NCI-H2107 (cell line): ENCODE data around the gene C1QTNF9.
"Not testable (repeated sequence)": the region's sequence is repeated elsewhere in the genome, so short reads cannot be mapped to it uniquely, and the experiment has no call there.

Source experiments
- DNase-seq: peaks from one replicate; lab custom pipeline; 2025; lab: John Stamatoyannopoulos, UW

Gene C1QTNF9

DNA sequence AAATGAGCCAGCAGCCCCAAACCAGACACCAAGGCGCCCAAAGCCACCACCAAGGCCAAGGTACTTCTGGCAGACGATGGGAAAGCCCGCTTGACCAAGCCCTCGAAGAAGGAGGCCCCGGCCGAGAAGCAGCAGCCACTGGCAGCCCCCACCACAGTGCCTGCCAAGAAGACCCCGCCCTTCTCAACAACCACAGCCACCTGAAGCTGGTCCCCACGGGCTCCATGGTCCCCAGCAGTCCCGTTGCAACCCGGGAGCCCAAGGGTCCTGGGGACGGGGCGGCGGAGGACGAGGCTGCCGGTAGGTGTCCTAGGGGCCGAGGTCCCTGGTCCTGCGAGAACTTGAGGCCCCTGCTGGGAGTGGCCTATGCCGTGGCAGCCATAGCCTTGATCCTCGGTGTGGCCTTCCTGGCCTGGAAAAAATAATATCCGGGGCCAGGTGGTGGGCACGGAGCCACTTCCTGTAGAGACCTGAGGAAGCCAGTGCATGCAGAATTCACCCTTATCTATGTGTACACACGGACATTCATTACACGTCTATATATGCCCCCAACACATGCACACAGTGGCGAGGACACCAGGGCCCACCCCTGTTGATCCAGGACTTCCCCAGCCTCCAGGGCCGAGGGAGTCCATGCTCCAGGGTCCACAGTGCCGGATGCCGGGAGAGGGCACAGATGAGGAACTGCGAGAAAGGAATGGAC, 13.8 kb downstream of the C1QTNF9 start:
- no peak for DNase-seq

DNA sequence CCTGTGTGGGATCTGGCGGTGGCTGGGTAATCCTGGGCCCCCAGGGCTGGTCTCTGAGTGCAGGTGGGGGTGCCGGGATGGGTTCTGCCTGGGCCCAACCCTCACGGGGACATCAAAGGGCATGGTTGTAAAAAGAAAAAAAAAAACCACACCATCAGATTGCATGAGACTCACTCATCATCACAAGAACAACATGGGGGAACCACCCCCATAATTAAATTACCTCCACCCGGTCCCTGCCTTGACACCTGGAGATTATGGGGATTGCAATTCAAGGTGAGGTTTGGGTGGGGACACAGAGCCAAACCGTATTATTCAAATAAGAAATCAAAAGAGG, 14.3 kb downstream of the C1QTNF9 start:
- DNase-seq: no peak

DNA sequence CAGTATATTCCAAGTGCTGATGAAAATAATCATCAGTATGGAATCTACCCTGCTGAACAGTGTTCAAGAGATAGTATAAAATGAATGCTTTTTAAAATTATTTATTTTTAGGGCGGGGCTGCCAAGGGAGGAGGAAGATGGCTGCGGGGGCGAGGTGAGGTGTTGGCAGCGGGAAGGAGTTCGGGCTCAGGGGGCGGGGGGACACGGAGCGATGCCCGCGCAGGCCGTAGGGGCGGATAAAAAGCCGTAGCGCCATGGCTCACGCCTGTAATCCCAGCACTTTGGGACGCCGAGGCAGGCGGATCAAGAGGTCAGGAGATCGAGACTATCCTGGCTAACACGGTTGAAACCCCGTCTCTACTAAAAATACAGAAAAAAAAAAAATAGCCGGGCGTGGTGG, 18.2 kb downstream of the C1QTNF9 start:
- DNase-seq: not testable (repeated sequence)

DNA sequence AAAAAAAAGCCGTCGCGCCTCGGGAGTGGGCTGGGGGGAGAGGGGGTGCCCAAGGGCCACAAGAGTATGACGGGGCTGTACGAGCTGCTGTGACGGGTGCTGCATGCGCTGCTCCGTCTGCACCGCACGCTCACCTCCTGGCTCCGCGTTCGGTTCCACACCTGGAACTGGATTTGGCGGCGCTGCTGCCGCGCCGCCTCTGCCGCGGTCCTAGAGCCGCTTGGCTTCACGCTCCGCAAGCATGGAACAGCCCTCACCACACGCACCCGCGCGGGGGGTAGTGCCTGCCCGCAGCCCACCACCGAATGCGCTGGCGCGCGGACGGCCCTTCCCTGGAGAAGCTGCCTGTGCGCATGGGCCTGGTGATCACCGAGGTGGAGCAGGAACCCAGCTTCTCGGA, 18.8 kb downstream of the C1QTNF9 start:
- no peak for DNase-seq

DNA sequence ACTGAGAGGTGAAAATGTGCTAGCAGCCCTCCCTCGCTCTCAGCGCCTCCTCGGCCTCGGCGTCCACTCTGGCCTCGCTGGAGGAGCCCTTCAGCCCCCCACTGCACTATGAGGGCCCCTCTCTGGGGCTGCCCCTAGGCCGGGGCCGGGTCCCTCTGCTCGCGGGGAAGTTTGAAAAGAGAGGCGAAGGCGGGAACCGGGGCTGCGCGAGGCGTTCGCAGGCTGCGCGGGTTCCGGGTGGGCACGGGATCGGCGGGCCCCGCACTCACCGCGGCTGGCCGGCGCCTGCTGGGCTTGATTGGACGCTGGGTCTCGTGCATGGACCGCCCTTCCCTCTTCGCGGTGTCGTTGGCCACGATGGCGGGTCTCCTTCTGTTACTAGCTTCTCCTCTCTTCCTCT, 29.3 kb downstream of the C1QTNF9 start:
- no peak for DNase-seq

DNA sequence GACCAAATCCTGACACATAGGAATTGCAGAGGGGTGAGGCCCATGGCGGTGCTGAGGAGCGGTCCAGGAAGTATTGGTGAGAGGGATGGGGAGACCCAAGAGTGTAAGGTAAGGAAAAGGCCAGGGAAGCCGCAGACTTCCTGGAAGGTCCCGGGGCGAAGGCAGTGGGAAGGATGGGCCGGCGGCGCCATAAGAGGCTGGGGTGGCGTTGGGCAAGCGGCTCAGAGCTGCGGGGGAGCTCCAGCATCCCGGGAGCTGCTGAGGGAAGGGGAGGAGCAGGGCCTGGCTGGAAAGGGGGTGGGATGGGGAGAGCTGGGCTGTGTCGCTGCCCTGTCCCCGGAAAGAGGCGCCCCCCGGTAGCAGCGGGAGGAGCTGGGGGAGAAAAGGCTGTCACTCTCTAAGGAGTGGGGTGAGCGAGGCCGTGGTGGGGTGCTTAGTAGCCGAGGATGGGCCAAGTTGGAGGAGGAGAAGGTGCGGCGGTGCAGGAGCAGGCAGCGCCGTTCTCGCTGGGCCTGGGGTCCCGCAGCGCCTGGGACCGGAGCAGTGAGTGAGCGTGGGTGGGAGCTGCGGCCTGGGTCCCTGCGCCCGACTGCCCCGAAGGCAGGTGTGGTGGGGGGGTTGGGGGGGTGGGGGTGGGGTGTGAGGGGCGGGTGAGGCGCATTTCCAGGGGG, 30.7 kb downstream of the C1QTNF9 start:
- no peak for DNase-seq

DNA sequence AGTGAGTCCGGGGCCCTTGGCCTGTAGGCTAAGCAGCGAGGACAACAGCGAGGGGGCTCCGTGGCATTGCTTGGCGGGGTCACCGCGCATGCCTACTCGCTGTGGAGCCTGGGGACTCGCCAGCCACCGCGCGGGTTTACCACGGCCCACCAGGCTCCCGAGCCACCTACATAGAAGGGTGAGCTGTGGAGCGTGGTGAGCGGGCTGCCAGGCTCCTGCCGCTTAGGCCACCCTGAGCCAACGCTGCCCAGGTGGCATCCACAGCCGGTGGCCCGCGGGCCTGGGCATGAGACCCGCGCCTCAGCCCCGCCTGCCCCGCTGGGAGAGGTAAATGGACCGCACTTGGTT, 31.2 kb downstream of the C1QTNF9 start:
- DNase-seq: no peak

DNA sequence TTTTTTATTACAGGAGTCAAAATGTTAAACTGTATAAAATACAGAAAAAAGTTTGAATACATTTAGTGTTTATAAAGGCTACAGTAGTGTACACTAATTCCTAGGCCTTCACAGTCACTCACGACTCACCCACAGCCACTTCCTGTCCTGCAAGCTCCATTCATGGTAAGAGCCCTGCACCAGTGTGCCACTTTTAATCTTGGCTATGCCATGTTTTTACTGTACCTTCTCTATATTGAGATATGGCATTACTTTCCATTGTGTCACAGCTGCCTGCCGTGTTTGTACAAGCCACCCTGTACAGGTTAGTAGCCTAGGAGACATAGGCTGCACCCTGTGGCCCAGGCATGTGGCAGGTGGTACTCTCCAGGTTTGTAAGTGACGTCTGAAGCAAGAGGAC, 32.1 kb downstream of the C1QTNF9 start:
- DNase-seq: no peak

DNA sequence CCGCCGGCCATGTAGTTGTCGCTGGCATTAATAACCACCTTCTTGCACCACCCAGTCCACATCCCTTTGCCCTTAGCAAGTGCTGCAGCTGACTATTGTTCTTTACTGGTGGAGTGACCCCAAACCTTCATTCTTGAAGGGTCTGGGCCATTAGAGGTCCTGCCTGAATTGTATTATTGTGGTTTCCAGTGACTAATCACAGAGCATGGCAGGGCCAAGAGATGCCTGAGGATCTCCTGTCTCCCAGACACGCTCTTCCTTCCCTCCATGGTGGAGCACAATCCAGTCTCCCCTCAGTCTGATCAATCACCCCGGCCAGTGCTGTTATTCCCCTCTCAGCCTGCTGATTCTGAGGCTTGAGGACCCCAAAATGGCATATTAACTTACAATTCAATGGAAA, 39.0 kb downstream of the C1QTNF9 start:
- no peak for DNase-seq

DNA sequence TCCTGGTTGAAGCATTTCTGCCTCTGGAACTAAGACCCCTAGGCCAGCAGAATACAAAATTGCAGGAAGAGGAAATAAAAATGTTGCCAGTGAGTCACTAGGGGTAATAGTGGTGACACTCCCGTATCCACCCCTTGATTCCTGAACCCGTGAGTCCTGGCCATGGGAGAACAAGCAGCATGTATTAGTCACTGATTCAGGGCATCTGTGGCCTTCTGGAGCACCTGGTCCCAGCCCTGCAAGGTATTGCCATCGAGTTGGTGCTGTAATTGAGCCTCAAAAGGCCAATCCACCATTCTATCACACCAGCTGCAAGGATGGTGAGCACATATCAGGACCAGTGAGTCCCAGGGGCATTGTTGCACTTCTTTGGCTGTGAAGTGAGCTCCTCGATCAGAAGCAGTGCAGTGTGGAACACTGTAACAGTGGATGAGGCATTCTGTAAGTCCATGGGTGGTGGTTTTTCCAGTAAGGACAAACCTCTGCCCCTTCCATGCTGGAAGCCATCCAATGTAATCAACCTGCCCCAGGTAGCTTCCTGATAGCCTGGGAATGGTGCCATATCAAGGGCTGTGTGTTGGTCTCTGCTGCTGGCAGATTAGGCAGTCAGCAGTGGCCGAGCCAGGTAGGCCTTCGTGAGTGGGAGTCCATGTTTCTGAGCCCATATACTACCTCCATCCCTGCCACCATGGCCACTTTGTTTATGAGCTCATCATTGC, 39.6 kb downstream of the C1QTNF9 start:
- no peak for DNase-seq

DNA sequence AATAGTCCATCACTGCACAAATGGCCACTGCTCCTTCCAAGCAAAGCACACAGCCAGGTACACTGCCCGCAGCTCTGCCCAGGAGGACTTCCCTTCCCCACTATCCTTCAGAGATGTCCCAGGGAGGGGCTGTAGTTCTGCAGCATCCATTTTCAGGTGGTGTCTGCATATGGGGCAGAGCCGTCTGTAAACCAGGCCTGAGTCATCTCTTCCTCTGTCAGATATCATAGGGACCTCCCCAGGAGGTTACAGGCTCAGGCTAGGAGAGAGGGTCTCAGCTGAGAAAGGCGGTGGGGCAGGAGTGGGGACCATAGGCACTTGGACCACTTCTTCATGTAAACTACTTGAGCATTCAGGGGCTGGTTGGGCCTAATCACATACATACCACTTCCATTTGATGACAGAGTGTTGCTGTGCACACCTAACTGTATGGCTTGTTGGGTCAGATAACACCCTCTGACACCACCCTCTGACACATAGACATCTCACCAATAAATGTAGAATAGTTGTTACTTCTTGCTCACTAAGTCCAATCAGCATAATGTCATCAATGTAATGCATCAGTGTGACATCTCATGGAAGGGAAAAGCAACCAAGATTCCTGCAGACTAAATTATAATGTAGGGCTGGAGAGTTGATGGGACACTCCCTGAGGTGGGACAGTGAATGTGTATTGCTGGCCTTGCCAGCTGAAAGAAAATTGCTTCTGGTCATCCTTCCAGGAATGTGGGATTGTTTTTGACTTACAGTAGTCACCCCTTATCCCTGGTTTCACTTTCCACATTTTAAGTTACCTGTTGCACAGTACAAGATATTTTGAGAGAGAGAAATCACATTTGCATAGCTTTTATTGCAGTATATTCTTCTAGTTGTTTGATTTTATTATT, 40.6 kb downstream of the C1QTNF9 start:
- DNase-seq: not testable (repeated sequence)

DNA sequence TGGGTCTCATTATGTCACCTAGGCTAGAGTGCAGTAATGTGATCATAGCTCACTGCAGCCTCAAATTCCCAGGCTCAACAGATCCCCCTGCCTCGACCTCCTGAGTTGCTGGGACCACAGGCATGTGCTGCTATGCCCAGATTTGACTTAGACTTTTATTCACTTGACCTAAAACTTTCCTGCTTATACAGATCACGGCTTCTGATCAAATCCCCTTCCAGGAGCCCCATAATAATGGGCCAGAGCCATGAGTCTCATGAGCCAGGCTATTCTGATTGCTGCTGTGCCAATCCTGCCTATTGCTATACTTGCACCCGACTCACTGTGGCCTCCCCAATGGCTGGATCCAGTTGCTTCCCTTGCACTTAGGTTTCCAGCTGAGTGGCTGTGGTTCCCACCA, 42.0 kb downstream of the C1QTNF9 start:
- no peak for DNase-seq

DNA sequence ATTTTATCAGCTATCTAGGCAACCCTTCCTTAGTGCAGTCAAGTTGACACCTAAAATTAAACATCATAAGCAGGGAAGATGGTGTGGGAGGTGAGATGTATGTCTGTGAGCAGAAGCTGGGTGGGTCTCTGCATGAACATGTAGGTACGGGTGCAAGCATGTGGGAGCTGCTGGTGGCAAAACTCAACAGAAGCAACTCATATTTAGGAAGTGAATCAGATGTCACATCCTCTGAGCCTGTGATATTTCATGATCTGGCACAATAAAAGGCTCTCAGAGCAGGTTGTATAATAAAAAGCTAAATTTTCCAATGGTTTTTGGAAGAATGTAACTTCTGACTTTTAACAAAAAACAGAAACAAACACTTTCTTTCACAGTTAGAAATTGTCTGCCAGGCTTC, 44.4 kb downstream of the C1QTNF9 start:
- DNase-seq: no peak

DNA sequence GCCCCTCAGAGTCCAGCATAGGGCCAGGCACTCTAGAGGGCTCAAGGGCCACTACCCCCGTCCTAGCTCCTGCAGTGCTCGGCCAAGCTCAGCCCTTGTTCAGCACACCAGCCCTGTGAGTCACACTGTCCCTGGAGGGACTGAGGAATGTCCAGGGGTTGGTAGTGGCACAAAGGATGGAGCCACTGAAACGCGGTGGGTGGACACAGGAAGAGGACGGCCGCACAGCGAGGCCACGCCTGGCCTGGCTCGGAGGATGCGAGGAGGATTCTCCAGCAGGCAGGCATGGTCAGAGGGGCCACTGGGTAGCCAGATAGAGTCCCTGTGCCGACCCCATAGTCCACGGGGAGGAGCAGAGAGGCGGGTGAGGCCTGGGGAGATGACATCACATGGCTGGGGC, 45.7 kb downstream of the C1QTNF9 start:
- DNase-seq: no peak

DNA sequence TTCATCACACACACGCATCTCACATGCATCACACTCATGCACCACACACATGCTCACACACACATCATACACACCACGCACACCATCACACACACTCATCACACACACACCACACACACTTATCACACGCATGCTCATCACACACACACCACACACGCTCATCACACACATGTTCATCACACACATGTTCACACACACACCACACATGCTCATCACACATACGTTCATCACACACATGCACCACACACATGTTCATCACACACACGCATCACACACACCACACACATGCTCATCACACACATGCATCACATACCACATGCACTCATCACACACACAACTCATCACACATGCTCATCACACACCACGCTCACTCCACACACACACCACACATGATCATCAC, 46.9 kb downstream of the C1QTNF9 start:
- no peak for DNase-seq

DNA sequence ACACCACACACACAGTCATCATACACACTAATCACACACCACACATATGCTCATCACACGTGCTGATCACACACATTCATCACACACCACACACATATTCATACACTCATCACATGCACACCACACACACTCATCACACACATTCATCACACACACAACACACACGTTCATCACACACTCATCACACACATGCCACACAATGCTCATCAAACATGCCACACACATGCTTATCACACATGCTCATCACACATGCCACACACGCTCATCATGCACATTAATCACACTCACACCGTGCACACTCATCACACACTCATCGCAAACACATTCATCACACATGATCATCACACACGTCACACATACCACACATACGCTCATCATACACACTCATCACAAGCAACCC, 47.5 kb downstream of the C1QTNF9 start:
- no peak for DNase-seq

DNA sequence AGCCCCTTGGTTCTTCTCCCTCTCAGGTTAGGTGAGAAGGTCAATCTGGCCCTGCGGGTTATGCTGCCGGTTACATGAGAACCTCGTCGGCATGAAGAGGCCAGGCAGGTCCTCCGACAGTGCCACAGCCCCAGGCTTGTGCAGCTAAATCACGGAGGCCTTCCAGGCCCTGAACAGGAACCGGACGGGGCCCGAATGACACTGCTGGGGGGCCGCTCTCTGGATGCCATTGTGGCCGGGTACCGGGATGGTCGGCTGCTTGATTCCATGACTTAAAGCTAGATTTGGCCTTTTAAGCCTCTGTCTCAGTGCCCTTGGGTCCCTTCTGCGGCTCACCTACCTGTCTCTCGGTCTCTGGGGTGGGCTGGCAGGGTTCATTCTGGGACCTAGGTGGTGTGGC, 48.4 kb downstream of the C1QTNF9 start:
- DNase-seq: no peak

DNA sequence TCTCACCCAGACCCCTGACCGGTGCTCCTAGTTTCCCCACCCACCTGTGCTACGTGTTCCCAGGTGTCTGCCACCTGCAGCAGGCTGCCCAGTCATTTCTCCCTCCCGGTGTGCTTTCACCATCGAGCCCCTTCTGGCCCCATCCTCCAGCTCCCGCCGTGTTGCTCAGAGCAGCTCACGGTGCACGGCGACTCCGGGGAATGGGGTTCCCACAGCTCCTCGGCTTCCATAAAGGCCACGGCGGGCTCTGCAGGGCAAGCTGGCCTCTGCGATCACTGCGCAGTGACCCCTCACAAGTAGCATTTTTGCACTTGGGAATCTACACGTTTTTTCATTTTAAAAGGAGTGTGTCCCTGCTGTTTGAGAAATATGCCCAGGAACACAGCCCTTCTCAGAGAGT, 49.5 kb downstream of the C1QTNF9 start:
- DNase-seq: not testable (repeated sequence)

DNA sequence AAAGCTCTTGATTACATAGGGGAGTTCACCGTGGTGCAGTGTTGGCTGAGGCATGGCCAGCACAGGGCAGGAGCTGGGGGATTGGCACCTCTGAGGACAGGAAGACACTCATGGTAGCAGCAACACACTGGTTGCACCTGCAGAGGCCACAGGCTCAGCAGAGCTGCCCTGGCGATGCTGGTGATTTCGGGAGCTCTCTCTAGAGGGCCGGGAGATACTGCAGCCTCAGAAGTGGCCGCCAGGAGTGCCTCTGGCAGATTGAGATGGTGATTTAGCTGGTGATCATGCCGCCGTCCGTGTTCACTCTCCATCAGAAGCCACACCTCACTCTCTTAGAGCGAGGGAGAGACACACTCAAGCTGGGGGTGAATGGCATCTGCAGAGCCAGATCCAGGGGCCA, 49.9 kb downstream of the C1QTNF9 start:
- not testable (repeated sequence) for DNase-seq

DNA sequence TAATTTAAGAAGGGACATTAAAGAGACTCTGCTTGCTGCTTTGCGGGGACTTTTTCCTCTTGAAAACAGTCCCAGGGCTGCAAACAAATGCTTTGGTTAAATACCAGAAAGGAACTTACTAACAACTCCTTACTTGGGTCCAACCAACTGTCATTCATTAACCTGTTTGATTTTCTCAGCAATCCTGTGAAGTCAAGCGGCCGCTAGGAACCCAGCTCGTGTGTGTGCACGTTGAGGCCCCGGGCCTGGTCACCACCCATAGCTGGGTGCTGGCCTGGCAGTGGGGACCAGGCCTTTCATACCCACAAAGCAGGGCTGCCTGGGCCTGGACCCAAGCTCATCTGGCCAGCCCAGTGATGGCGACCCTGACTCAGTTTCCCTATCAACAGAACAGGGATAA, 50.7 kb downstream of the C1QTNF9 start:
- no peak for DNase-seq

DNA sequence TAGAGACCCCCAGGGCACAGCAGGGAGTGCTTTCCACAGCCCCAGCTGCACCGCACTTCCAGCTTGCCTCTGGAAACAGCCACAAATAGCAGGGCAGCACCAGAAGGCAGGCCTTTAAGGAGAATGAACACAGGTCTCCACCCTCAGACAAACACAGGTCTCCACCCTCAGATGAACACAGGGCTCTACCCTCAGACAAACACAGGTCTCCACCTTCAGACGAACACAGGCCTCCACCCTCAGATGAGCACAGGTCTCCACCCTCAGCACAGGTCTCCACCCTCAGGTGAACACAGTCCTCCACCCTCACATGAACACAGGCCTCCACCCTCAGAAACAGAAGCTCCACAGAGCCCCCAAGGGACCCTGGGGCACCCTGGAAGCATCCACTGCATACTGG, 51.7 kb downstream of the C1QTNF9 start:
- DNase-seq: no peak

DNA sequence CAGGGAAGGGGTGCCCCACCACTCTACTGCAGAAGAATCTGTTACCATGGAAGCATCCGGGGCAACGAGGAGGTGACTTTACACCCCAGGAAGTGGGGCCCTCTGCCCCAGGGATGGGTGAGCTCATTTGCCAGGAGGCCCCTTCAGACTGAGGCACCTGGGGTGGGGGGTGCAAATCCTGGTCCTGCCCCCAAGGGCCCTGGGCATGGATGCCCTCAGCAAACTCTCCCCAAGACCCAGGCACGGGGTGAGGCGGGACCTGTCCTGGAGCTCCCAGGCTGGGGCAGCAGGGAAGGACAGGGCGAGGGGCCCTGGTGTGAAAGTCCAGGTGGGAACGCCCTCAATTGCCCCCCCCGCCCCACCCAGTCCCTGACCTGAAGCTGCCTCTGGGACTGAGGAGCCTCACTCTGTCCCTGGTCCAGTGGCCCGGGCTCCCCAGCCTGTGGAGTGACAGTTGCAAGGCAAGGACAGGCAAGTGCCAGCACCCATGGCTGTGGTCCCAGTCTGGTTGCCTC, 52.5 kb downstream of the C1QTNF9 start:
- DNase-seq: no peak
